A549 (cell line): ENCODE data around the gene ZNF433. TPM values are rescaled to one million over a fixed set of nuclear protein-coding genes. Genes with fewer than 3 reads are reported as not detected.

Source experiments
- ATAC-seq, 2 experiments: fragments of 200-7000 bp in 1 of 2; fragments of >200 bp in 1 of 2; cut with Nextera tagmentation in 1 of 2; cut with Tn5 transposase in 1 of 2; 3 replicates each; pipeline versions ENCODE4 v1.8.0 to v1.9.1; 2018 to 2020; ENCODE audit warnings: mild to moderate bottlenecking in 1 of 2, moderate library complexity in 1 of 2
- CTCF ChIA-PET: fragments of 300-600 bp; sonication (Branson Sonifier 250); formaldehyde crosslinking; extraction: SDS; loops from one replicate; lab custom pipeline; 2021; ENCODE audit warnings: antibody characterized with exemption, inconsistent platforms; lab: Yijun Ruan, JAX
- POLR2A ChIA-PET: fragments of 350-600 bp; formaldehyde crosslinking; extraction: SDS; loops from one replicate; lab custom pipeline; 2021; ENCODE audit warnings: antibody characterized with exemption, inconsistent platforms; lab: Yijun Ruan, JAX
- DNase-seq, 2 experiments: peaks; one replicate each; pipeline versions ENCODE4 v3.0.0 to v3.0.0-alpha.2; 2011 to 2016; ENCODE audit warnings: low read depth in 1 of 2, low spot score in 1 of 2
- FAIRE-seq: peaks from 2 replicates; lab custom pipeline; 2011; peaks lifted over from hg19 to GRCh38; lab: Jason Lieb, UNC
- H3K27ac ChIP-seq, 2 experiments: fragments of >200 bp; sonication (Bioruptor Twin); formaldehyde crosslinking; 3 replicates each; pipeline ENCODE4 v1.5.1; 2016 to 2017
- H3K4me1 ChIP-seq: fragments of >200 bp; sonication (Bioruptor Twin); formaldehyde crosslinking; 3 replicates; pipeline ENCODE4 v1.6.1; 2016
- H3K4me2 ChIP-seq: fragments of >200 bp; sonication (Bioruptor Twin); formaldehyde crosslinking; 3 replicates; pipeline ENCODE4 v1.6.1; 2016
- H3K4me3 ChIP-seq: fragments of >200 bp; sonication (Bioruptor Twin); formaldehyde crosslinking; 3 replicates; pipeline ENCODE4 v1.5.1; 2016
- H3K9me3 ChIP-seq: fragments of >200 bp; sonication (Bioruptor Twin); formaldehyde crosslinking; 3 replicates; pipeline ENCODE4 v1.6.1; 2016
- CEBPB ChIP-seq, 2 experiments: fragments of >200 bp in 1 of 2; sonication (Bioruptor Twin) in 1 of 2; formaldehyde crosslinking in 1 of 2; IDR thresholded peaks; 2 replicates each; pipeline ENCODE4 v1.6.1; 2012 to 2016
- CHD2 ChIP-seq: fragments of 150-350 bp; IDR thresholded peaks from 2 replicates; pipeline ENCODE4 v1.6.1; 2014; ENCODE audit warnings: low read length; ENCODE audit not compliant: partially characterized antibody
- E2F6 ChIP-seq: IDR thresholded peaks from 2 replicates; pipeline ENCODE4 v1.6.1; 2012; ENCODE audit warnings: low read depth, borderline replicate concordance
- HES2 ChIP-seq: fragments of >200 bp; sonication (Bioruptor Twin); formaldehyde crosslinking; IDR thresholded peaks from 2 replicates; pipeline ENCODE4 v1.6.1; 2016
- HMGXB4 ChIP-seq: fragments of 250-450 bp; sonication (Bioruptor Pico); IDR thresholded peaks from 2 replicates; pipeline ENCODE4 v1.5.0; 2021; ENCODE audit warnings: mild to moderate bottlenecking, moderate library complexity, borderline replicate concordance
- HOXB13 ChIP-seq: fragments of 250-450 bp; sonication (Bioruptor Pico); IDR thresholded peaks from 2 replicates; pipeline ENCODE4 v1.5.0; 2020; ENCODE audit warnings: low read depth, mild to moderate bottlenecking, moderate library complexity
- JUN ChIP-seq, 2 experiments: fragments of >200 bp; sonication (Bioruptor Twin); formaldehyde crosslinking; IDR thresholded peaks; 2 replicates in 1 of 2; 3 replicates in 1 of 2; pipeline ENCODE4 v1.6.1; 2016 to 2017
- KDM1A ChIP-seq: fragments of 200-600 bp; sonication (generic); IDR thresholded peaks from 2 replicates; pipeline ENCODE4 v1.6.1; 2016; ENCODE audit warnings: low read depth, mild to moderate bottlenecking
- MAZ ChIP-seq: fragments of 150-350 bp; IDR thresholded peaks from 2 replicates; pipeline ENCODE4 v1.6.1; 2014; ENCODE audit warnings: antibody characterized with exemption, low read depth, low read length, borderline replicate concordance
- MYC ChIP-seq: IDR thresholded peaks from 2 replicates; pipeline ENCODE4 v1.6.1; 2012; ENCODE audit warnings: mild to moderate bottlenecking, inconsistent platforms, low read length, improper control_type of control experiment, borderline replicate concordance
- NFE2L2 ChIP-seq: fragments of 150-350 bp; conservative IDR thresholded peaks from 2 replicates; pipeline ENCODE4 v1.6.1; 2014; ENCODE audit warnings: low read length
- POLR2AphosphoS2 ChIP-seq: conservative IDR thresholded peaks from 2 replicates; pipeline ENCODE4 v1.6.1; 2012; ENCODE audit warnings: low read length, improper control_type of control experiment, inconsistent platforms
- RAD21 ChIP-seq, 2 experiments: fragments of >200 bp in 1 of 2; sonication (Bioruptor Twin) in 1 of 2; formaldehyde crosslinking in 1 of 2; IDR thresholded peaks in 1 of 2; conservative IDR thresholded peaks in 1 of 2; 2 replicates in 1 of 2; 3 replicates in 1 of 2; pipeline ENCODE4 v1.6.1; 2012 to 2018; ENCODE audit warnings: inconsistent platforms in 1 of 2
- REST ChIP-seq: fragments of 200-600 bp; sonication (generic); IDR thresholded peaks from 2 replicates; pipeline ENCODE4 v1.6.1; 2016; ENCODE audit warnings: antibody characterized with exemption, mild to moderate bottlenecking, moderate library complexity
- SREBF2 ChIP-seq: fragments of 450-650 bp; IDR thresholded peaks from 2 replicates; pipeline ENCODE4 v1.6.1; 2014; ENCODE audit warnings: mild to moderate bottlenecking, moderate library complexity
- ZNF302 ChIP-seq: fragments of 250-450 bp; sonication (Bioruptor Pico); IDR thresholded peaks from 2 replicates; pipeline ENCODE4 v1.9.0; 2021; ENCODE audit warnings: inconsistent platforms, mild to moderate bottlenecking, moderate library complexity
- ZSCAN20 ChIP-seq: fragments of 250-450 bp; sonication (Bioruptor Pico); IDR thresholded peaks from 2 replicates; pipeline ENCODE4 v1.8.0; 2022; ENCODE audit warnings: mild to moderate bottlenecking, moderate library complexity
- WGBS: methylation state at CpG from one replicate; pipeline ENCODE4 v1.1.6; 2017; ENCODE audit errors: missing lambda C conversion rate; 5-methylcytosine and 5-hydroxymethylcytosine counted together
- polyA plus RNA-seq, 4 experiments: library from polyadenylated mRNA; depleted of rRNA in 3 of 4; stranded (reverse); fragments of >200 nt; fragmentation: RNase III in 1 of 4; extraction: RNeasy Plus Mini Kit Qiagen cat#74134 plus additional on column Dnase treatment in 1 of 4; gene quantifications; 2 replicates in 3 of 4; 3 replicates in 1 of 4; pipeline ENCODE4 v1.2.3, GENCODE V29; 2011 to 2017
- TF ChIP-seq, protein P1 (sequence below): fragments of >200 bp; sonication (Bioruptor Twin); formaldehyde crosslinking; IDR thresholded peaks from 3 replicates; pipeline ENCODE4 v1.5.1; 2016
- TF ChIP-seq, protein P2 (sequence below): IDR thresholded peaks from 2 replicates; pipeline ENCODE4 v1.6.1; 2012
- TF ChIP-seq, protein P3 (sequence below): fragments of 250-450 bp; sonication (Bioruptor Pico); IDR thresholded peaks from 2 replicates; pipeline ENCODE4 v1.5.0; 2020; ENCODE audit warnings: low read depth, mild to moderate bottlenecking, moderate library complexity

ZNF433 gene
- polyA plus RNA-seq, 2 of the 4 experiments (the other 2 are of a cell fraction), result not detected

DNA sequence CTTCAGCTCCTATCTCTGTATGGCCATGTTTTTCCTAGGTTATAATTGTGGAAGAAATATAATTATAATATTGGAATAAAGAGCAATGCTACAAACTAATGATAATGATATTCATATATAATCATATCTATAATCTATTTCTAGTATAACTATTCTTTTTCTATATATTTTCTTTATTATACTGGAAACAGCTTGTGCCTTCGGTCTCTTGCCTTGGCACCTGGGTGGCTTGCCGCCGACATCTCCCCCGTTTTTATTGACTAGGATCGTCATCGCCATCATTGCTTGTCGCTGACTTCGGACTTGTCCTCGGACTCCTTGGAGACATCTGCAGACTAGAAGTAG lies 46.4 kb downstream of the ZNF433 start:
- no peak for FAIRE-seq

More for the DNA sequence above, 46.4 kb downstream of the ZNF433 start:
- POLR2A ChIA-PET, result no interaction called here
- H3K9me3 ChIP-seq, result no peaks in the 10 kb centered on the region
- ATAC-seq (no peak), DNase-seq (no peak)
- no peaks in the 10 kb centered on the region for H3K4me1 ChIP-seq
- H3K4me2 ChIP-seq, result no peak overlapping the region
- TF ChIP-seq CHD2, result no peak
- no peak for TF ChIP-seq JUN (IDR thresholded peaks at IDR 0.05)
- TF ChIP-seq HES2, result no peak
- no peak for TF ChIP-seq ZNF302 (CRISPR knock-in tag)
- TF ChIP-seq POLR2AphosphoS2, result no peak
- no peak for TF ChIP-seq RAD21 (conservative IDR thresholded peaks at IDR 0.05 in 1 of 2, IDR thresholded peaks at IDR 0.05 in 1 of 2)
- no peak for TF ChIP-seq NFE2L2
- TF ChIP-seq, protein P1, sequence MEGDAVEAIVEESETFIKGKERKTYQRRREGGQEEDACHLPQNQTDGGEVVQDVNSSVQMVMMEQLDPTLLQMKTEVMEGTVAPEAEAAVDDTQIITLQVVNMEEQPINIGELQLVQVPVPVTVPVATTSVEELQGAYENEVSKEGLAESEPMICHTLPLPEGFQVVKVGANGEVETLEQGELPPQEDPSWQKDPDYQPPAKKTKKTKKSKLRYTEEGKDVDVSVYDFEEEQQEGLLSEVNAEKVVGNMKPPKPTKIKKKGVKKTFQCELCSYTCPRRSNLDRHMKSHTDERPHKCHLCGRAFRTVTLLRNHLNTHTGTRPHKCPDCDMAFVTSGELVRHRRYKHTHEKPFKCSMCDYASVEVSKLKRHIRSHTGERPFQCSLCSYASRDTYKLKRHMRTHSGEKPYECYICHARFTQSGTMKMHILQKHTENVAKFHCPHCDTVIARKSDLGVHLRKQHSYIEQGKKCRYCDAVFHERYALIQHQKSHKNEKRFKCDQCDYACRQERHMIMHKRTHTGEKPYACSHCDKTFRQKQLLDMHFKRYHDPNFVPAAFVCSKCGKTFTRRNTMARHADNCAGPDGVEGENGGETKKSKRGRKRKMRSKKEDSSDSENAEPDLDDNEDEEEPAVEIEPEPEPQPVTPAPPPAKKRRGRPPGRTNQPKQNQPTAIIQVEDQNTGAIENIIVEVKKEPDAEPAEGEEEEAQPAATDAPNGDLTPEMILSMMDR, result no peak
- no peak for TF ChIP-seq MAZ
- no peak for TF ChIP-seq REST
- TF ChIP-seq HMGXB4 (CRISPR knock-in tag), result no peak
- no peak for TF ChIP-seq CEBPB (IDR thresholded peaks at IDR 0.05)
- TF ChIP-seq SREBF2, result no peak
- TF ChIP-seq HOXB13 (CRISPR knock-in tag), result no peak
- no peak for TF ChIP-seq ZSCAN20
- no peak for TF ChIP-seq E2F6
- TF ChIP-seq KDM1A, result no peak
- TF ChIP-seq, protein P2, sequence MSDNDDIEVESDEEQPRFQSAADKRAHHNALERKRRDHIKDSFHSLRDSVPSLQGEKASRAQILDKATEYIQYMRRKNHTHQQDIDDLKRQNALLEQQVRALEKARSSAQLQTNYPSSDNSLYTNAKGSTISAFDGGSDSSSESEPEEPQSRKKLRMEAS, result no peak
- TF ChIP-seq, protein P3, sequence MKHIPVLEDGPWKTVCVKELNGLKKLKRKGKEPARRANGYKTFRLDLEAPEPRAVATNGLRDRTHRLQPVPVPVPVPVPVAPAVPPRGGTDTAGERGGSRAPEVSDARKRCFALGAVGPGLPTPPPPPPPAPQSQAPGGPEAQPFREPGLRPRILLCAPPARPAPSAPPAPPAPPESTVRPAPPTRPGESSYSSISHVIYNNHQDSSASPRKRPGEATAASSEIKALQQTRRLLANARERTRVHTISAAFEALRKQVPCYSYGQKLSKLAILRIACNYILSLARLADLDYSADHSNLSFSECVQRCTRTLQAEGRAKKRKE, result no peak
- no peak for TF ChIP-seq MYC
- no peak overlapping the region for H3K4me3 ChIP-seq
- CTCF ChIA-PET, result no interaction called here
- no peak overlapping the region for H3K27ac ChIP-seq
- WGBS, result 39% methylated on average over 9 of the region's 9 CpGs
